IMR-90 (cell line): Measurements from ENCODE around the gene AAGAB. TPM values are rescaled to one million over a fixed set of nuclear protein-coding genes. Genes with fewer than 3 reads are reported as not detected.
"Not testable (repeated sequence)": the region's sequence is repeated elsewhere in the genome, so short reads cannot be mapped to it uniquely, and the experiment has no call there.

Experiments used
- ATAC-seq: fragments of 200-7000 bp; cut with Tn5 transposase; 2 replicates; pipeline ENCODE4 v1.9.1; 2020; ENCODE audit warnings: low read depth, mild to moderate bottlenecking, moderate library complexity
- BruUV-seq: library from RNA; stranded (reverse); fragments of 400-500 nt; replicated peaks from 2 replicates; lab custom pipeline; 2021; lab: Mats Ljungman, UMichigan
- CTCF ChIA-PET: fragments of 300-600 bp; formaldehyde crosslinking; extraction: SDS; loops from one replicate; lab custom pipeline; 2021; ENCODE audit warnings: antibody characterized with exemption; lab: Yijun Ruan, JAX
- POLR2A ChIA-PET: fragments of 300-600 bp; sonication (Branson Sonifier 250); formaldehyde crosslinking; loops from one replicate; lab custom pipeline; 2022; ENCODE audit warnings: antibody characterized with exemption; ENCODE audit not compliant: unreplicated experiment; lab: Charles Lee
- DNase-seq: peaks from one replicate; pipeline ENCODE4 v3.0.0; 2013
- H2AFZ ChIP-seq: replicated peaks from 2 replicates; pipeline ENCODE3; 2013; ENCODE audit warnings: low read length, mild to moderate bottlenecking; ENCODE audit not compliant: poor library complexity
- H2AK5ac ChIP-seq: 2 replicates; pipeline ENCODE4 v1.6.1; 2013; ENCODE audit warnings: low read depth, low read length, inconsistent platforms
- H2AK9ac ChIP-seq: replicated peaks from 2 replicates; pipeline ENCODE3; 2013; ENCODE audit warnings: mild to moderate bottlenecking, low read depth, low read length, moderate library complexity; ENCODE audit not compliant: poor library complexity
- H2BK120ac ChIP-seq: 2 replicates; pipeline ENCODE4 v1.6.1; 2013; ENCODE audit warnings: low read depth, low read length, inconsistent platforms
- H2BK15ac ChIP-seq: 3 replicates; pipeline ENCODE4 v1.6.1; 2013; ENCODE audit warnings: low read depth, low read length, inconsistent platforms
- H2BK20ac ChIP-seq: 2 replicates; pipeline ENCODE4 v1.6.1; 2013; ENCODE audit warnings: low read depth, mild to moderate bottlenecking, inconsistent platforms, low read length, moderate library complexity
- H2BK5ac ChIP-seq: 2 replicates; pipeline ENCODE4 v1.6.1; 2013; ENCODE audit warnings: mild to moderate bottlenecking, low read depth, low read length, inconsistent platforms; ENCODE audit not compliant: poor library complexity, severe bottlenecking
- H3K14ac ChIP-seq: replicated peaks from 2 replicates; pipeline ENCODE4 v1.6.1; 2013; ENCODE audit warnings: low read depth, low read length, inconsistent platforms
- H3K18ac ChIP-seq: 2 replicates; pipeline ENCODE4 v1.6.1; 2013; ENCODE audit warnings: low read depth, low read length, control low read depth
- H3K23ac ChIP-seq: 2 replicates; pipeline ENCODE4 v1.6.1; 2013; ENCODE audit warnings: low read depth, low read length, inconsistent platforms
- H3K27ac ChIP-seq: 2 replicates; pipeline ENCODE4 v1.5.1; 2013; ENCODE audit warnings: mild to moderate bottlenecking, control low read depth, low read length; ENCODE audit not compliant: insufficient read depth
- H3K27me3 ChIP-seq: 2 replicates; pipeline ENCODE4 v1.6.1; 2013; ENCODE audit warnings: low read length; ENCODE audit not compliant: control insufficient read depth, insufficient read depth
- H3K36me3 ChIP-seq: 2 replicates; pipeline ENCODE4 v1.6.1; 2013; ENCODE audit warnings: low read length, mixed read lengths; ENCODE audit not compliant: control insufficient read depth, insufficient read depth
- H3K4ac ChIP-seq: 2 replicates; pipeline ENCODE4 v1.6.1; 2013; ENCODE audit warnings: low read depth, low read length, inconsistent platforms
- H3K4me1 ChIP-seq: 2 replicates; pipeline ENCODE4 v1.6.1; 2013; ENCODE audit warnings: low read length, mixed read lengths; ENCODE audit not compliant: control insufficient read depth, insufficient read depth
- H3K4me2 ChIP-seq: 2 replicates; pipeline ENCODE4 v1.6.1; 2013; ENCODE audit warnings: low read depth, mild to moderate bottlenecking, control low read depth, low read length, moderate library complexity
- H3K4me3 ChIP-seq: 2 replicates; pipeline ENCODE4 v1.5.1; 2013; ENCODE audit warnings: low read depth, mild to moderate bottlenecking, control low read depth, low read length, moderate library complexity; ENCODE audit not compliant: insufficient read depth
- H3K56ac ChIP-seq: 2 replicates; pipeline ENCODE4 v1.6.1; 2013; ENCODE audit warnings: low read length, inconsistent platforms; ENCODE audit not compliant: insufficient read depth; ENCODE audit errors: extremely low read depth
- H3K79me1 ChIP-seq, 2 experiments: 2 replicates each; pipeline ENCODE4 v1.6.1; 2013; ENCODE audit warnings: low read length in 2 of 2, inconsistent platforms in 1 of 2, low read depth in 1 of 2
- H3K9ac ChIP-seq: 2 replicates; pipeline ENCODE4 v1.6.1; 2013; ENCODE audit warnings: low read depth, low read length, control low read depth
- H3K9me1 ChIP-seq: 2 replicates; pipeline ENCODE4 v1.6.1; 2013; ENCODE audit warnings: low read length, inconsistent platforms; ENCODE audit not compliant: insufficient read depth
- H3K9me3 ChIP-seq: 2 replicates; pipeline ENCODE4 v1.6.1; 2013; ENCODE audit warnings: low read length; ENCODE audit not compliant: control insufficient read depth, insufficient read depth
- H4K20me1 ChIP-seq: 2 replicates; pipeline ENCODE4 v1.6.1; 2013; ENCODE audit warnings: low read length, inconsistent platforms; ENCODE audit not compliant: insufficient read depth
- H4K5ac ChIP-seq: 2 replicates; pipeline ENCODE4 v1.6.1; 2013; ENCODE audit warnings: mild to moderate bottlenecking, low read depth, low read length, control low read depth
- H4K8ac ChIP-seq, 2 experiments: 2 replicates each; pipeline ENCODE4 v1.6.1; 2013; ENCODE audit warnings: low read depth in 2 of 2, low read length in 2 of 2, control low read depth in 1 of 2, inconsistent platforms in 1 of 2
- H4K91ac ChIP-seq: 2 replicates; pipeline ENCODE4 v1.6.1; 2013; ENCODE audit warnings: low read depth, low read length, inconsistent platforms; ENCODE audit not compliant: insufficient read depth
- MAFK ChIP-seq: IDR thresholded peaks from 2 replicates; pipeline ENCODE4 v1.6.1; 2012; ENCODE audit warnings: low read depth, low read length, improper control_type of control experiment
- WGBS, 2 experiments: methylation state at CpG; one replicate each; pipeline versions ENCODE4 v1.1.5 to v1.1.7; 2013; ENCODE audit warnings: missing lambda C conversion rate in 2 of 2; ENCODE audit not compliant: insufficient read length in 1 of 2; ENCODE audit errors: extremely low coverage in 2 of 2; 5-methylcytosine and 5-hydroxymethylcytosine counted together
- dilution Hi-C: fragments of 300-500 bp; cut with HindIII; formaldehyde crosslinking; loops from one replicate; pipeline ENCODE4 v1.14.3; 2018; ENCODE audit warnings: low sequenced_read_pairs; ENCODE audit not compliant: unreplicated experiment
- in situ Hi-C: fragments of 300-500 bp; cut with MboI; formaldehyde crosslinking; loops from 3 replicates; pipeline ENCODE4 v1.14.3; 2019; ENCODE audit warnings: low sequenced_read_pairs, inconsistent platforms, mixed read lengths
- intact Hi-C: fragments of 100-400 bp; cut with micrococcal nuclease; formaldehyde crosslinking; loops from 2 replicates; pipeline ENCODE4 v1.10.0; 2022
- polyA plus RNA-seq, 3 experiments: library from polyadenylated mRNA; depleted of rRNA; stranded (reverse); fragments of >200 nt; gene quantifications; 2 replicates each; pipeline ENCODE4 v1.2.3, GENCODE V29; 2012; ENCODE audit warnings: low replicate concordance in 1 of 3
- total RNA-seq: library from RNA; depleted of rRNA; stranded (reverse); fragments of >200 nt; gene quantifications from 2 replicates; pipeline ENCODE4 v1.2.3, GENCODE V29; 2012

The AAGAB gene
- total and polyA plus RNA-seq, 2 of the 4 experiments (the other 2 are of a cell fraction), result 26.1 to 69.7 TPM

DNA sequence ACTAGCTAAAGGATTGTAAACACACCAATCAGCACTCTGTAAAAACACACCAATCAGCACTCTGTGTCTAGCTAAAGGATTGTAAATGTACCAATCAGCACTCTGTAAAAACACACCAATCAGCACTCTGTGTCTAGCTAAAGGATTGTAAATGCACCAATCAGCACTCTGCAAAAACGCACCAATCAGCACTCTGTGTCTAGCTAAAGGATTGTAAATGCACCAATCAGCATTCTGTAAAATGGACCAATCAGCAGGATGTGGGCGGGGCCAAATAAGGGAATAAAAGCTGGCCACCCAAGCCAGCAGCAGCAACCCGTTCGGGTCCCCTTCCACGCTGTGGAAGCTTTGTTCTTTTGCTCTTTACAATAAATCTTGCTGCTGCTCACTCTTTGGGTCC is 7.9 kb downstream of the AAGAB start:
- intact Hi-C loops, H2BK20ac ChIP-seq, H2AK5ac ChIP-seq, CTCF ChIA-PET, H2BK15ac ChIP-seq, dilution Hi-C loops, in situ Hi-C loops, H2AK9ac ChIP-seq, H2BK5ac ChIP-seq, H4K8ac ChIP-seq, ATAC-seq, H3K9me3 ChIP-seq, H4K5ac ChIP-seq, BruUV-seq, H2AFZ ChIP-seq, H3K9ac ChIP-seq, POLR2A ChIA-PET, H3K27ac ChIP-seq, H3K56ac ChIP-seq, H3K4ac ChIP-seq, H3K4me1 ChIP-seq, H3K23ac ChIP-seq, H3K18ac ChIP-seq, H4K91ac ChIP-seq, H3K27me3 ChIP-seq, H3K4me3 ChIP-seq, DNase-seq, H3K4me2 ChIP-seq, H3K36me3 ChIP-seq, H3K14ac ChIP-seq, H3K9me1 ChIP-seq, H2BK120ac ChIP-seq: not testable (repeated sequence)
- no CpG with 5 or more reads among the region's 5 CpGs for WGBS, 2 experiments
- peaks cover 10% of the 10 kb centered on the region; the same call in 1 of the 2 replicates for H4K20me1 ChIP-seq
- peaks cover 23 to 67% of the 10 kb centered on the region in 2 experiments for H3K79me1 ChIP-seq
- TF ChIP-seq MAFK, result peak; percentile 5; the same call in 1 of the 2 replicates
